ENCODE data around the gene SNTG2.

Gene SNTG2

GRCh38 chr2:926896-927295 is 23.8 kb upstream of the SNTG2 start:
- no peak for DNase-seq (ENCODE audit: low read depth)

- no peak for DNase-seq (ENCODE audit: low read depth)
Observed at GRCh38 chr2:929011-929735, 21.5 kb upstream of the SNTG2 start.

- DNase-seq (ENCODE audit: low read depth): no peak
Observed at GRCh38 chr2:929925-930324, 20.7 kb upstream of the SNTG2 start.

- DNase-seq (ENCODE audit: low read depth): no peak
Observed at GRCh38 chr2:930935-931334, 19.7 kb upstream of the SNTG2 start.

GRCh38 chr2:932320-933115 is 18.1 kb upstream of the SNTG2 start:
- no peak for DNase-seq (ENCODE audit: low read depth)

- no peak for DNase-seq (ENCODE audit: low read depth)
Observed at GRCh38 chr2:933734-934295, 16.8 kb upstream of the SNTG2 start.

- DNase-seq (ENCODE audit: low read depth): no peak
Observed at GRCh38 chr2:937530-937929, 13.1 kb upstream of the SNTG2 start.

- no peak for DNase-seq (ENCODE audit: low read depth)
Observed at GRCh38 chr2:938181-939005, 12.3 kb upstream of the SNTG2 start.

- no peak for DNase-seq (ENCODE audit: low read depth)
Observed at GRCh38 chr2:939936-940601, 10.6 kb upstream of the SNTG2 start.

GRCh38 chr2:941871-942270 is 8.8 kb upstream of the SNTG2 start:
- no peak for DNase-seq (ENCODE audit: low read depth)

- no peak for DNase-seq (ENCODE audit: low read depth)
Observed at GRCh38 chr2:942775-943460, 7.7 kb upstream of the SNTG2 start.

GRCh38 chr2:943461-943797 is 7.2 kb upstream of the SNTG2 start:
- DNase-seq (ENCODE audit: low read depth): no peak

GRCh38 chr2:943821-944220 is 6.8 kb upstream of the SNTG2 start:
- no peak for DNase-seq (ENCODE audit: low read depth)

- DNase-seq (ENCODE audit: low read depth): no peak
Observed at GRCh38 chr2:944693-945092, 6.0 kb upstream of the SNTG2 start.

- DNase-seq (ENCODE audit: low read depth): no peak
Observed at GRCh38 chr2:945104-945503, 5.5 kb upstream of the SNTG2 start.

- DNase-seq (ENCODE audit: low read depth): no peak
Observed at GRCh38 chr2:946073-946948, 4.3 kb upstream of the SNTG2 start.

GRCh38 chr2:949384-950079 is 1.1 kb upstream of the SNTG2 start:
- DNase-seq (ENCODE audit: low read depth): no peak

- DNase-seq (ENCODE audit: low read depth): no peak
Observed at GRCh38 chr2:951224-952006, 766 bp downstream of the SNTG2 start.

- no peak for DNase-seq (ENCODE audit: low read depth)
Observed at GRCh38 chr2:953408-953807, 2.8 kb downstream of the SNTG2 start.

All from iris pigment epithelial cell (primary cell).